Measurements from ENCODE around the gene VSTM2B. TPM values are rescaled to one million over a fixed set of nuclear protein-coding genes. Genes with fewer than 3 reads are reported as not detected.
"Not testable (repeated sequence)": the region's sequence is repeated elsewhere in the genome, so short reads cannot be mapped to it uniquely, and the experiment has no call there.

The VSTM2B gene
- total RNA-seq = not detected in 2 replicates

- no peak for DNase-seq (ENCODE audit: low read depth)
These were observed at the start of gene VSTM2B for GRCh38 chr19:29525901-29526729. VSTM2B (plus strand) TSS chr19:29525994; CDS start chr19:29526584, 590 bp downstream.

- DNase-seq (ENCODE audit: low read depth) = no peak
These were observed 49.3 kb upstream of the VSTM2B start for GRCh38 chr19:29476528-29476927.

DNA sequence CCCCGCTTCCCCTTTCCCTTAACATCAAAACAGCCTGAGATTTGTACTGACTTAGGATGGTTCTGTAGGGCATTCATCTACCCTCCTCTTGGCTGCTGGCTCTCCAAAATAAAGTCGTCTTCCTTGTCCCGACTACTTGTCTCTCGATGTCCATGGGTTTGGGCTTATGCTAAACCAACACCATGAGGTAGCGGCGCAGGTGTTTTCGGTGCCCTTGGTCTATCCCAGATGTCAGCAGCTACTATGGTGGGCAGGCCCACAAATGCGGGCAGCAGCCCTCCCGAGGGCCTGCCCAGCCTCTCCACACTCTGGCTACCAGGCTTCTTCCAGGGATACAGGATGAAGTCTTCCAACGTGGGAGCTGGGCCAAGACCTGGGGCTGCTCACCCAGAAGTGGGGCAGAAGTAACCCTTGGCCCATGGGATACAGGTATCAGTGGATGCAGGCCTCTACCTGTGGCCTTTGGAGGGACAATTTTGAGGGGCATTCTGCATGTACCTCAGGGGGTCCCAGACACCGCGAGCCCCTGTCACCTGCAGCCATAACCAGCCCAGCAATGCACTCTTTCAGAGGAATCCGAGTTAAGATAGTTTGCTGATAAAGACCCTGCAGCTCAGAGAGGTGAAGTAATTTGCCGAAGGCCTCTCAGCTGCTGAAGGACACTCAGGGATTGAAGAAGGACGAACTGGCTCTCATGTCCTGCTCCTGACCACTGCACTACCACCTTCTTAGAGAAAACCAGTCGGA, 47.8 kb upstream of the VSTM2B start:
- no peak for DNase-seq (ENCODE audit: low read depth)

GRCh38 chr19:29478578-29479565, 46.9 kb upstream of the VSTM2B start:
- DNase-seq (ENCODE audit: low read depth) = no peak

- no peak for DNase-seq (ENCODE audit: low read depth)
These were observed 45.9 kb upstream of the VSTM2B start for GRCh38 chr19:29479941-29480340.

DNA sequence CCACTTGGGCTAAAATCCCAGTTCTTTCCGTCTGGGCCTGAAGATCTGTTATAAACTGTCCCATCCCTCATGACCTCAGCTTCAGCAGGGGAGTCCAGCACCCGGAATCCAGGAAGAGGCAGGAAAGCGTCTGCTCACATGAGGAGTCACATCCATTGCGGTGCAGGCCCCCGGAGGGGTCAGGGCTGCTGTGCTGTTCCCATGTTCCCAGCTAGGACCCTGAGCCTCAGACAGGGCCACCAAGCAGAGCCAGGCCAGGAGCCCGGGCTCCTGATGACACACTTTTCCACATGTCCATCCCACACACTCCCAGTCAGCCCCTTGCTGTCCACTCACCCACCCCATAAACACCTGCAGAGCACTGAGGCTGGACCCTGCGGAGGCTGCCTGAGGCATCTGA, 45.3 kb upstream of the VSTM2B start:
- no peak for DNase-seq (ENCODE audit: low read depth)

DNA sequence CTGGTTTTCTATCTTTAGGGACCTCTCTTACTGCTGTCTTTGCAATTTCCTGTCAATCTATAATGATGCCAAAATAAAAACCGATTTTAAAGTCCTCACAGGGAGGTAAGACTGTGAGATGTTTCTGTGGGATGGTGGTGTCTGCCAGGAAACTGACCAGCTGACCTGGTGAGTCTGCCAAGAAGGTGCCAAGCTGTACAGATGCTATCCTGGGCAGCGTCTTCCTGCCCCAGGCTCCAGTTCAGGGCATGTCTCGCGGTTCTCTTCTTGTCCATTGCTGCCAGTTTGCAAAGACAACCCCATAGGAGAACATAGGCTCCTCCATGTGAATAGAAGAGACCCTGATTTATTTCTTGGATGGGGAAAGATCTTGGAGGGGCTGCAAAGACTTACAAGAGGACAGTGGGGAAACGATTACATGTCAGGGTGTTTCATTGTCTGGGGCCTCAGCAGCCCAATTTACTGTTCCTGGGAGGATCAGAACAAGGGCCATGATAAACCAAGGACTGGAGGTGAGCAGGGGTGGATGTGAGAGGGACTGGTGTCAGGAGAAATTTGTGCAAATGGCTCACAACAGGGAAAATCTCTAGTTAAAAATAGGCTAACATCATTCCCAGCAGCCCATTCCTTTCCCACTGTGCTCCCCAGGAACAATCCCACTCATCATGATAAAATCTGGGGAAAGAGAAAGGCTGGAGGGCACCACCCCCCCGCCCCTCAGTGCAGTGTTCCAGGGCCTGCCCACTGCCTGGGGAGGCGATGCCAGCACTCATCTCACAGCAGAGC, 42.7 kb upstream of the VSTM2B start:
- DNase-seq (ENCODE audit: low read depth) = no peak

GRCh38 chr19:29483641-29483920, 42.2 kb upstream of the VSTM2B start:
- DNase-seq (ENCODE audit: low read depth) = no peak

GRCh38 chr19:29483944-29484581, 41.7 kb upstream of the VSTM2B start:
- DNase-seq (ENCODE audit: low read depth) = no peak

DNA sequence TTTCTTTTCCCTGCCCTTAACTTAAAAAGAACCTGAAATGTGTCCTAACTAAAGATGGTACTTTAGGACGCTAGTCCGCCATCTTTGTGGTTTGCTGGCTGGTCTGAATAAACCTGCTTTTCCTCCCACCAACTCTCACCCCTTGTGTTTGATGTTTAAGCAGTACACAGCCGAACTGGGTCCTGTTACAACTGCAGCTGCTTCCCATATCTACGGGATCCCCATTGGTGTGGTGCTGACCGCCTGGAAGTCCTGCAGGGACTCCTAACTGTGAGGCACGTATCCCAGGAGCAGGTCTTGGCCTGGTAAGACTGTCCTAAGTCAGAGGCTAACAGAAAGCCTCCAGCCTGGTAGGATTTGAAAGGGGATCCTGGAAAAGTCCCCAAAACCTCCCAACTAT, 40.9 kb upstream of the VSTM2B start:
- no peak for DNase-seq (ENCODE audit: low read depth)

DNA sequence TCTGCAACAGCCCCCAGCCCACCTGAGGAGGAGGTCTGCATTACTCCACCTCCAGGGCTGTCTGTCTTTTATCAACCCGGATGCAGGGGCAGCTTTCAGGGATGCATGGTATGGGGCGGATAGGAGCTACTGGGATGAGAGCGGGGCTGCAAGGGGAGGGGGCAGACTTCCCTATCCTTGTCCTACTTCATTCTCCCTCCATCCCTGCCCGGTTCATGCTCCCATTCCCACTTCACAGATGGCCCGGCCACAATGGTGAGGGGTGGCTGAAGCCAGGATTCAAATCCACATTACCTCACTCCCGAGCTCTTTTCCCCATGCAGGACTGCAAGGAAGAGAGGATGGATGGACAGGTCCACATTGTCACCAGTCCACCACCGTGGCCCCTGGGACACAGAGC, 40.5 kb upstream of the VSTM2B start:
- DNase-seq (ENCODE audit: low read depth) = no peak

DNA sequence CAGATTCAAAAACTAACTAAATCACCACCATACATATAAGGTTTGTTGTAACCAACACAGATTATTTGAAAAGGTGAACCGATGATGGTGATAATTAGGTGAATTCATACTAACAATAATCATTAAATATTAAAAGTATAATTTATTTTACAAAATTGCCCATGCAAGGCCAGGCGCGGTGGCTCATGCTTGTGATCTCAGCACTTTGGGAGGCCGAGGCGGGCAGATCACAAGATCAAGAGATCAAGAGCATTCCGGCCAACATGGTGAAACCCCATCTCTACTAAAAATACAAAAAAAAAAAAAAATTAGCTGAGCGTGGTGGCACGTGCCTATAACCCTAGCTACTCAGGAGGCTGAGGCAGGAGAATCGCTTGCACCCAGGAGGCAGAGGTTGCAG, 38.8 kb upstream of the VSTM2B start:
- DNase-seq (ENCODE audit: low read depth) = not testable (repeated sequence)

DNA sequence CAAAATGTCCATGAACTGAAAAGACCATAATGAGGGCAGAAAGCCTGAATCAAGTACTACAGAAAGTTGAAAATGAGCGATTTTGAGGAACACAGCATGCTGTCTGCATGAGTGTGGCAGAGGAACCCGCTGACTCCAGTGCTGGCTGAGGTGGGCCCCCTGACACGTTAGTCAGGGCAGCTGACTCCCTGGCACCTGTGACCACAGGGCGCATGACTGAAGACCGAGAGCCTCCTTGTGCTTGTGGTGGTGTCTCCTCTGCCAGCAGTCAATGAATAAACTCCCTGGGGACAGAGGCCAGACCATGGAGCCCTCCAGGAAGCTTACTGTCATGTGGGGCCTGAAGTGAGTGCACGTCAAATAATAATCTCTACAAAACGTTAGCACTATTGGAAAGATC, 38.4 kb upstream of the VSTM2B start:
- no peak for DNase-seq (ENCODE audit: low read depth)

- no peak for DNase-seq (ENCODE audit: low read depth)
These were observed 37.5 kb upstream of the VSTM2B start for GRCh38 chr19:29488316-29488715.

- DNase-seq (ENCODE audit: low read depth) = no peak
These were observed 36.4 kb upstream of the VSTM2B start for GRCh38 chr19:29489172-29489951.

- DNase-seq (ENCODE audit: low read depth) = no peak
These were observed 34.3 kb upstream of the VSTM2B start for GRCh38 chr19:29491491-29491890.

- DNase-seq (ENCODE audit: low read depth) = no peak
These were observed 33.7 kb upstream of the VSTM2B start for GRCh38 chr19:29491995-29492577.

- DNase-seq (ENCODE audit: low read depth) = no peak
These were observed 33.0 kb upstream of the VSTM2B start for GRCh38 chr19:29492769-29493168.

GRCh38 chr19:29495091-29495490, 30.7 kb upstream of the VSTM2B start:
- no peak for DNase-seq (ENCODE audit: low read depth)
